Prostate gland (tissue), 2 donors: Measurements from ENCODE around the gene ARL4C. TPM values are rescaled to one million over a fixed set of nuclear protein-coding genes. Genes with fewer than 3 reads are reported as not detected.
A peak's percentile ranks its signal among the peaks of the same experiment; 100 is the strongest.

Experiments
- DNase-seq: peaks from one replicate; pipeline ENCODE4 v3.0.0-alpha.2; 2019; ENCODE audit warnings: low spot score
- H3K27ac ChIP-seq, 2 donors: fragments of 200-600 bp; sonication (generic); 2 replicates each; pipeline ENCODE4 v1.5.1; 2017 to 2019
- H3K27me3 ChIP-seq: fragments of 200-600 bp; sonication (generic); replicated peaks from 2 replicates; pipeline ENCODE4 v1.5.1; 2019; ENCODE audit not compliant: insufficient read depth
- H3K36me3 ChIP-seq, 2 donors: fragments of 200-600 bp; sonication (generic); 1 replicate in 1 of 2; 2 replicates in 1 of 2; pipeline versions ENCODE4 v1.5.1 to v1.8.1; 2017 to 2019
- H3K4me1 ChIP-seq: fragments of 200-600 bp; sonication (generic); replicated peaks from 2 replicates; pipeline ENCODE4 v1.5.1; 2019
- H3K4me3 ChIP-seq, 2 donors: fragments of 200-600 bp; sonication (generic); 2 replicates each; pipeline ENCODE4 v1.5.1; 2017 to 2019
- H3K9me3 ChIP-seq: fragments of 200-600 bp; sonication (generic); 2 replicates; pipeline ENCODE4 v1.5.1; 2017
- CTCF ChIP-seq, 4 experiments: fragments of 200-600 bp in 2 of 4; fragments of 450-650 bp in 2 of 4; sonication (generic) in 2 of 4; IDR thresholded peaks; 1 replicate in 3 of 4; 2 replicates in 1 of 4; pipeline ENCODE4 v1.5.1; 2016 to 2019; ENCODE audit warnings: antibody characterized with exemption in 4 of 4, mild to moderate bottlenecking in 2 of 4, moderate library complexity in 2 of 4
- POLR2A ChIP-seq: fragments of 450-650 bp; IDR thresholded peaks from one replicate; pipeline ENCODE4 v1.6.1; 2016; ENCODE audit warnings: antibody characterized with exemption, mild to moderate bottlenecking
- POLR2AphosphoS5 ChIP-seq: sonication (generic); formaldehyde crosslinking; IDR thresholded peaks from one replicate; pipeline ENCODE4 v1.6.1; 2017; ENCODE audit warnings: antibody characterized with exemption
- WGBS: methylation state at CpG from one replicate; pipeline ENCODE4 v1.1.5; 2018; 5-methylcytosine and 5-hydroxymethylcytosine counted together
- intact Hi-C: fragments of 100-400 bp; cut with DNase I; formaldehyde crosslinking; loops from one replicate; pipeline ENCODE4 v1.14.2; 2022
- total RNA-seq, 2 donors: library from RNA; depleted of rRNA; stranded (reverse); fragments of >200 nt; gene quantifications; one replicate each; pipeline ENCODE4 v1.1.0, GENCODE V29; 2016

Gene ARL4C
- total RNA-seq, 2 donors from 2014 or later: 8.5 to 20.5 TPM

DNA sequence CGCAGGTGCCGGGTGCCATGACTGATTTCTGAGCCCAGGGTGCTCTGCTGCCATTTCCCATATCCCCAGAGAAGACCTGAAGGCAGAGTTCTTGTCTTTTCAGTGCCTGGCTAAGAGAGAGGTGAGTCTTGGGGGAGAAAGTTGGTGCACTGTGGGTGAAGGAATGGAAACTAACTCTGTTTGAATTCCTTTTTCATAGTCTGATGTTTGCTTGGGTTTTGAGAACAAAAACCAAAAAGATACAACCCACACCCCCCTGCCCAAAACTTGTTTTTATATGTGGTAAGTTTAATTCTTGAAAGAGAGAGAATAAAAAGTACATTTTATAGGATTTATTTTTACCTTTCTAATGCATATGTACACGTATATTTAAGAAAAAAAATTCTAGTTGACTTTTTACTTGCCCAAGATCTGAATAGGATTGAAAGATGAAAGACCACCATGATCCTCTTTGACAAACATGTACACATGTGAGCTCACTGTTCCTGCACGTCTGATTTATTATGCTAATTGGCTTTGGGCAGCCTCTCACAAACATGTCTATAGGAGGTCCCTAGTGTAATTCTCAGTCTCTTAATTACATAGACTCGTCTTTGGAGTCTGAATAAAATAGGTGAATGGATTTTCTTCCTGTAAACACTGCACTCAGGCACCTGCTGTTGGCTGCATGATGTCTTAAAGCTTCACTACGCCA lies 46.3 kb downstream of the ARL4C start:
- Histone ChIP-seq H3K4me1 (no peaks in the 10 kb centered on the region), H3K36me3 (no peaks in the 10 kb centered on the region), H3K9me3 (no peaks in the 10 kb centered on the region), H3K27me3 (no peaks in the 10 kb centered on the region), H3K4me3 (no peak overlapping the region), H3K27ac (no peak overlapping the region)
- 74% methylated on average over 6 of the region's 6 CpGs for WGBS
- DNase-seq: no peak
- no peak for TF ChIP-seq POLR2AphosphoS5
- no peak for TF ChIP-seq POLR2A
- TF ChIP-seq CTCF (IDR thresholded peaks at IDR 0.05): no peak
- intact Hi-C loops: no loop called here

DNA sequence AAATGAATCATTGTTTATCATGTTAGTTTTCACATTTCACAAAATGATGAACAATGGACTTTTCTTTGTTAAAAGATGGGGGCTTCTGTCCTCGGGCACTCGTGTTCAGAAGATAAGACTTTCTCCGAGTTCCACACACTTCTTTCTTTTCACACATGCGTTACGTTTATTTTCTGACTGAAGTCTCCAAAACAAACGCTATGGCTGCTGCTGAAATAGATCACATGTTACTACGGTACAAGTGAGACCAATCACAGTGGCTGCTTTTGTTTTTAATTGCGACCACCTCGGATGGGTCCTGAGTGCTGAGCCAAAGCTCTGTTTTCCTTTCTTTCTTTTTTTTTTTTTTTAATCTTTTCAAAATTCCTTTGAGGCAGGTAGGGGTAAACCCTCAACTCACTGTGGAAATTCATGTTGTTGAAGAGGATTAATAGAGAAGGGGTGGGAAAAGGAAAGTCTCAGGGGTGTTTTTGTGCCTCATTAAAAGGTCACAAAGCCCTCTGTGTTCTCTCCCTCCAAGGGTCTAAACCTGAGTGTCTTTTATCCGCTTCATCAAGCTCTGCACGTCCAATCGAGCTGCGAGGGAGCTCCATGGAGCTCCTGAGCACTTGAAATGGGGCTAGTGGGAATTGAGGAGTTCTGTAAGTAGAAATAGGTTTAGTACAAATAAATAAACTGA lies 48.2 kb downstream of the ARL4C start:
- intact Hi-C loops: no loop called here
- H3K9me3 ChIP-seq: no peaks in the 10 kb centered on the region
- TF ChIP-seq POLR2A (no peak), POLR2AphosphoS5 (no peak), CTCF (IDR thresholded peaks at IDR 0.05) (no peak)
- no peak overlapping the region for H3K27ac ChIP-seq
- no peaks in the 10 kb centered on the region for H3K4me1 ChIP-seq
- H3K27me3 ChIP-seq: no peaks in the 10 kb centered on the region
- no peak overlapping the region for H3K4me3 ChIP-seq
- no peaks in the 10 kb centered on the region for H3K36me3 ChIP-seq
- DNase-seq: no peak
- 56% methylated on average over 13 of the region's 13 CpGs for WGBS

GRCh38 chr2:234447963-234448362 lies 48.9 kb downstream of the ARL4C start:
- intact Hi-C loops: no loop called here
- H3K4me3 ChIP-seq: no peak overlapping the region
- H3K27ac ChIP-seq: peak overlapping the region in 1 of 2 donors; percentile 38
- DNase-seq: no peak
- 49% methylated on average over 5 of the region's 5 CpGs for WGBS
- H3K9me3 ChIP-seq: no peaks in the 10 kb centered on the region
- TF ChIP-seq POLR2AphosphoS5 (no peak), CTCF (IDR thresholded peaks at IDR 0.05) (no peak), POLR2A (no peak)
- no peaks in the 10 kb centered on the region for H3K27me3 ChIP-seq
- no peaks in the 10 kb centered on the region for H3K36me3 ChIP-seq
- no peaks in the 10 kb centered on the region for H3K4me1 ChIP-seq

GRCh38 chr2:234447189-234447588 lies 49.7 kb downstream of the ARL4C start:
- 63% methylated on average over 6 of the region's 6 CpGs for WGBS
- intact Hi-C loops: no loop called here
- Histone ChIP-seq H3K27me3 (no peaks in the 10 kb centered on the region), H3K27ac (peak overlapping the region; percentile 19 to 38), H3K9me3 (no peaks in the 10 kb centered on the region), H3K4me1 (no peaks in the 10 kb centered on the region), H3K4me3 (no peak overlapping the region), H3K36me3 (no peaks in the 10 kb centered on the region)
- peak; percentile 20 for DNase-seq
- TF ChIP-seq POLR2AphosphoS5: no peak
- TF ChIP-seq POLR2A: no peak
- TF ChIP-seq CTCF (IDR thresholded peaks at IDR 0.05): no peak
